GM18517 (cell line): ENCODE measurements around the gene SLC43A2.
A peak's percentile ranks its signal among the peaks of the same experiment; 100 is the strongest.

ENCODE experiments used
- ATAC-seq: cut with Tn5 transposase; IDR thresholded peaks from one replicate; pipeline ENCODE4 v1.9.1; 2021; ENCODE audit warnings: mild to moderate bottlenecking, moderate library complexity; ENCODE audit not compliant: unreplicated experiment

SLC43A2 gene

GRCh38 chr17:1644493-1645206 lies 16.0 kb upstream of the SLC43A2 start:
- ATAC-seq: no peak

- no peak for ATAC-seq
These were observed 15.4 kb upstream of the SLC43A2 start for GRCh38 chr17:1643999-1644492.

GRCh38 chr17:1643293-1643998 lies 14.8 kb upstream of the SLC43A2 start:
- ATAC-seq: no peak

- no peak for ATAC-seq
These were observed 12.4 kb upstream of the SLC43A2 start for GRCh38 chr17:1641065-1641403.

- ATAC-seq: no peak
These were observed 11.9 kb upstream of the SLC43A2 start for GRCh38 chr17:1640329-1641064.

GRCh38 chr17:1639549-1640180 lies 11.0 kb upstream of the SLC43A2 start:
- ATAC-seq: no peak

- ATAC-seq: no peak
These were observed 10.1 kb upstream of the SLC43A2 start for GRCh38 chr17:1638624-1639300.

GRCh38 chr17:1638171-1638590 lies 9.5 kb upstream of the SLC43A2 start:
- ATAC-seq: no peak

GRCh38 chr17:1636732-1637285 lies 8.2 kb upstream of the SLC43A2 start:
- ATAC-seq: no peak

GRCh38 chr17:1635675-1636465 lies 7.2 kb upstream of the SLC43A2 start:
- ATAC-seq: no peak

GRCh38 chr17:1634841-1635650 lies 6.4 kb upstream of the SLC43A2 start:
- no peak for ATAC-seq

GRCh38 chr17:1630662-1631061 lies 2.0 kb upstream of the SLC43A2 start:
- ATAC-seq: no peak

- no peak for ATAC-seq
These were observed 1.1 kb upstream of the SLC43A2 start for GRCh38 chr17:1629504-1630310.

GRCh38 chr17:1628856-1629503 lies 346 bp upstream of the SLC43A2 start:
- ATAC-seq: peak; percentile 53

GRCh38 chr17:1627182-1627981 lies 1.3 kb downstream of the SLC43A2 start:
- no peak for ATAC-seq

GRCh38 chr17:1626333-1626732 lies 2.3 kb downstream of the SLC43A2 start:
- no peak for ATAC-seq

- ATAC-seq: no peak
These were observed 3.1 kb downstream of the SLC43A2 start for GRCh38 chr17:1625581-1625980.
